Dendritic cell treated with granulocyte-macrophage colony-stimulating factor and Interleukin-4, amounts not matched to agents 40 ng/mL and 50 ng/mL, for 4 days (primary cell): ENCODE results near the gene BCL2L1.

Experiments
- H3K27ac Mint-ChIP-seq: one replicate; pipeline ENCODE4 v1.8.0; 2022; ENCODE audit warnings: mild to moderate bottlenecking, mixed read lengths
- H3K27me3 Mint-ChIP-seq: one replicate; pipeline ENCODE4 v1.8.0; 2022; ENCODE audit warnings: mild to moderate bottlenecking, mixed read lengths
- H3K36me3 Mint-ChIP-seq: one replicate; pipeline ENCODE4 v1.8.0; 2022; ENCODE audit warnings: low read depth, mixed read lengths
- H3K4me1 Mint-ChIP-seq: one replicate; pipeline ENCODE4 v1.8.0; 2022; ENCODE audit warnings: low read depth, mixed read lengths
- H3K4me3 Mint-ChIP-seq: one replicate; pipeline ENCODE4 v1.8.0; 2022; ENCODE audit warnings: mild to moderate bottlenecking, moderate library complexity, mixed read lengths
- H3K9me3 Mint-ChIP-seq: one replicate; pipeline ENCODE4 v1.8.0; 2022; ENCODE audit warnings: mixed read lengths
- intact Hi-C: fragments of 100-400 bp; cut with micrococcal nuclease; formaldehyde crosslinking; loops from one replicate; pipeline ENCODE4 v1.15.0; 2022

The BCL2L1 gene

GRCh38 chr20:31698243-31698802 lies 24.3 kb downstream of the BCL2L1 start:
- H3K36me3 Mint-ChIP-seq: peaks cover 63% of the 10 kb centered on the region
- H3K27ac Mint-ChIP-seq: peak overlapping the region; percentile 83
- H3K4me3 Mint-ChIP-seq: no peak overlapping the region
- H3K9me3 Mint-ChIP-seq: no peaks in the 10 kb centered on the region
- H3K4me1 Mint-ChIP-seq: peaks cover 75% of the 10 kb centered on the region
- intact Hi-C loops: no loop called here
- H3K27me3 Mint-ChIP-seq: no peaks in the 10 kb centered on the region

GRCh38 chr20:31695849-31696804 lies 26.5 kb downstream of the BCL2L1 start:
- H3K27ac Mint-ChIP-seq: peak overlapping the region; percentile 20
- peaks cover 77% of the 10 kb centered on the region for H3K4me1 Mint-ChIP-seq
- H3K27me3 Mint-ChIP-seq: no peaks in the 10 kb centered on the region
- intact Hi-C loops: no loop called here
- no peaks in the 10 kb centered on the region for H3K9me3 Mint-ChIP-seq
- peaks cover 66% of the 10 kb centered on the region for H3K36me3 Mint-ChIP-seq
- no peak overlapping the region for H3K4me3 Mint-ChIP-seq

GRCh38 chr20:31694842-31695593 lies 27.6 kb downstream of the BCL2L1 start:
- intact Hi-C loops: no loop called here
- Mint-ChIP-seq H3K27me3 (no peaks in the 10 kb centered on the region), H3K4me1 (peaks cover 73% of the 10 kb centered on the region), H3K36me3 (peaks cover 65% of the 10 kb centered on the region), H3K4me3 (no peak overlapping the region), H3K9me3 (no peaks in the 10 kb centered on the region), H3K27ac (peak overlapping the region; percentile 15)

GRCh38 chr20:31693987-31694661 lies 28.5 kb downstream of the BCL2L1 start:
- peaks cover 64% of the 10 kb centered on the region for H3K4me1 Mint-ChIP-seq
- peak overlapping the region; percentile 15 for H3K27ac Mint-ChIP-seq

GRCh38 chr20:31693402-31693801 lies 29.3 kb downstream of the BCL2L1 start:
- H3K4me1 Mint-ChIP-seq: peaks cover 57% of the 10 kb centered on the region
- H3K27me3 Mint-ChIP-seq: no peaks in the 10 kb centered on the region
- no peak overlapping the region for H3K27ac Mint-ChIP-seq
- peaks cover 73% of the 10 kb centered on the region for H3K36me3 Mint-ChIP-seq
- H3K4me3 Mint-ChIP-seq: no peak overlapping the region
- H3K9me3 Mint-ChIP-seq: no peaks in the 10 kb centered on the region
- intact Hi-C loops: no loop called here

More at GRCh38 chr20:31693987-31694661, 28.5 kb downstream of the BCL2L1 start:
- intact Hi-C loops: no loop called here
- Mint-ChIP-seq H3K9me3 (no peaks in the 10 kb centered on the region), H3K27me3 (no peaks in the 10 kb centered on the region), H3K36me3 (peaks cover 73% of the 10 kb centered on the region), H3K4me3 (no peak overlapping the region)

- Mint-ChIP-seq H3K4me3 (no peak overlapping the region), H3K4me1 (peaks cover 50% of the 10 kb centered on the region), H3K27me3 (no peaks in the 10 kb centered on the region), H3K27ac (no peak overlapping the region), H3K36me3 (peaks cover 72% of the 10 kb centered on the region), H3K9me3 (no peaks in the 10 kb centered on the region)
- intact Hi-C loops: no loop called here
Observed at GRCh38 chr20:31691646-31692275, 30.9 kb downstream of the BCL2L1 start.

GRCh38 chr20:31690124-31690666 lies 32.5 kb downstream of the BCL2L1 start:
- H3K4me1 Mint-ChIP-seq: peaks cover 39% of the 10 kb centered on the region
- H3K36me3 Mint-ChIP-seq: peaks cover 72% of the 10 kb centered on the region
- intact Hi-C loops: no loop called here
- H3K4me3 Mint-ChIP-seq: no peak overlapping the region
- no peaks in the 10 kb centered on the region for H3K9me3 Mint-ChIP-seq
- no peak overlapping the region for H3K27ac Mint-ChIP-seq
- H3K27me3 Mint-ChIP-seq: no peaks in the 10 kb centered on the region

- H3K4me1 Mint-ChIP-seq: peaks cover 29% of the 10 kb centered on the region
- no peaks in the 10 kb centered on the region for H3K27me3 Mint-ChIP-seq
- H3K36me3 Mint-ChIP-seq: peaks cover 80% of the 10 kb centered on the region
- H3K27ac Mint-ChIP-seq: peak overlapping the region; percentile 34
- no peak overlapping the region for H3K4me3 Mint-ChIP-seq
- H3K9me3 Mint-ChIP-seq: no peaks in the 10 kb centered on the region
- intact Hi-C loops: no loop called here
Observed at GRCh38 chr20:31689141-31689540, 33.5 kb downstream of the BCL2L1 start.

GRCh38 chr20:31687777-31688176 lies 34.9 kb downstream of the BCL2L1 start:
- Mint-ChIP-seq H3K27ac (no peak overlapping the region), H3K27me3 (no peaks in the 10 kb centered on the region), H3K36me3 (peaks cover 81% of the 10 kb centered on the region), H3K9me3 (no peaks in the 10 kb centered on the region), H3K4me3 (no peak overlapping the region), H3K4me1 (peaks cover 30% of the 10 kb centered on the region)
- intact Hi-C loops: no loop called here

GRCh38 chr20:31685853-31686643 lies 36.6 kb downstream of the BCL2L1 start:
- no peaks in the 10 kb centered on the region for H3K27me3 Mint-ChIP-seq
- H3K9me3 Mint-ChIP-seq: no peaks in the 10 kb centered on the region
- peaks cover 30% of the 10 kb centered on the region for H3K4me1 Mint-ChIP-seq
- no peak overlapping the region for H3K27ac Mint-ChIP-seq
- H3K4me3 Mint-ChIP-seq: no peak overlapping the region
- H3K36me3 Mint-ChIP-seq: peaks cover 77% of the 10 kb centered on the region
- intact Hi-C loops: no loop called here

GRCh38 chr20:31684153-31685015 lies 38.3 kb downstream of the BCL2L1 start:
- intact Hi-C loops: no loop called here

GRCh38 chr20:31682927-31683326 lies 39.7 kb downstream of the BCL2L1 start:
- Mint-ChIP-seq H3K36me3 (peaks cover 83% of the 10 kb centered on the region), H3K4me3 (no peak overlapping the region), H3K9me3 (no peaks in the 10 kb centered on the region), H3K27ac (peak overlapping the region; percentile 11), H3K27me3 (no peaks in the 10 kb centered on the region), H3K4me1 (peaks cover 53% of the 10 kb centered on the region)
- intact Hi-C loops: no loop called here

More at GRCh38 chr20:31684153-31685015, 38.3 kb downstream of the BCL2L1 start:
- no peak overlapping the region for H3K4me3 Mint-ChIP-seq
- peak overlapping the region; percentile 33 for H3K27ac Mint-ChIP-seq
- H3K36me3 Mint-ChIP-seq: peaks cover 76% of the 10 kb centered on the region
- H3K27me3 Mint-ChIP-seq: no peaks in the 10 kb centered on the region
- H3K9me3 Mint-ChIP-seq: no peaks in the 10 kb centered on the region
- peaks cover 38% of the 10 kb centered on the region for H3K4me1 Mint-ChIP-seq
